ENCODE measurements around the gene LDLRAP1. TPM values are rescaled to one million over a fixed set of nuclear protein-coding genes. Genes with fewer than 3 reads are reported as not detected.

The LDLRAP1 gene
- total RNA-seq, 1 experiment from 2014 or later: 14.5 TPM

GRCh38 chr1:25550155-25550506 lies 6.7 kb downstream of the LDLRAP1 start:
- no peaks in the 10 kb centered on the region for H3K9me3 ChIP-seq
- Mint-ChIP-seq H3K9me3 (ENCODE audit: unreplicated experiment) (no peaks in the 10 kb centered on the region), H3K4me1 (ENCODE audit: low read depth, unreplicated experiment) (peaks cover 16% of the 10 kb centered on the region), H3K27me3 (ENCODE audit: insufficient read depth, unreplicated experiment) (no peaks in the 10 kb centered on the region), H3K27ac (ENCODE audit: unreplicated experiment) (peak overlapping the region; percentile 43), H3K4me3 (ENCODE audit: unreplicated experiment) (no peak overlapping the region), H3K36me3 (ENCODE audit: insufficient read depth, unreplicated experiment) (no peaks in the 10 kb centered on the region)
- no peak for DNase-seq
- no peaks in the 10 kb centered on the region; the same call in 1 of the 2 replicates for H3K36me3 ChIP-seq (ENCODE audit: control insufficient read depth, insufficient read depth, low read length)
- no TSS peak for BruUV-seq (replicated peaks)
- no peak for TF ChIP-seq CTCF (IDR thresholded peaks at IDR 0.05; ENCODE audit: insufficient read depth in 1 of 2, low read depth in 1 of 2, low read length in 1 of 2, severe bottlenecking in 1 of 2, unreplicated experiment in 1 of 2)
- H3K4me1 ChIP-seq: 0 out of 2 replicates have a peak, but pooled peaks cover 6% of the 10 kb centered on the region
- intact Hi-C loops (cut with micrococcal nuclease; ENCODE audit: unreplicated experiment): no loop called here
- no peak overlapping the region for H3K4me3 ChIP-seq (ENCODE audit: low read depth, low read length)
- no peaks in the 10 kb centered on the region for H3K27me3 ChIP-seq (replicated peaks; ENCODE audit: control insufficient read depth, insufficient read depth, low read length)
- ChIA-PET CTCF (no interaction called here), POLR2A (no interaction called here)

GRCh38 chr1:25550683-25551310 lies 7.4 kb downstream of the LDLRAP1 start:
- H3K27ac Mint-ChIP-seq (ENCODE audit: unreplicated experiment): peak overlapping the region; percentile 43
- POLR2A ChIA-PET: no interaction called here

GRCh38 chr1:25553749-25554429 lies 10.5 kb downstream of the LDLRAP1 start:
- peaks cover 16% of the 10 kb centered on the region for H3K4me1 Mint-ChIP-seq (ENCODE audit: low read depth, unreplicated experiment)
- ChIA-PET CTCF (interaction anchor here (0.6 to 1.0 kb wide), 2 partner anchors 14 to 40 kb away, joined by 3 to 4 read pairs; no protein-coding TSS in a partner anchor), POLR2A (no interaction called here)
- 0 out of 2 replicates have a peak, but pooled peaks cover 6% of the 10 kb centered on the region for H3K4me1 ChIP-seq
- H3K27me3 Mint-ChIP-seq (ENCODE audit: insufficient read depth, unreplicated experiment): no peaks in the 10 kb centered on the region
- H3K36me3 Mint-ChIP-seq (ENCODE audit: insufficient read depth, unreplicated experiment): no peaks in the 10 kb centered on the region
- H3K9me3 Mint-ChIP-seq (ENCODE audit: unreplicated experiment): no peaks in the 10 kb centered on the region
- no peak for TF ChIP-seq CTCF (IDR thresholded peaks at IDR 0.05; ENCODE audit: insufficient read depth in 1 of 2, low read depth in 1 of 2, low read length in 1 of 2, severe bottlenecking in 1 of 2, unreplicated experiment in 1 of 2)
- no peaks in the 10 kb centered on the region for H3K36me3 ChIP-seq (ENCODE audit: control insufficient read depth, insufficient read depth, low read length)
- no peak overlapping the region for H3K27ac Mint-ChIP-seq (ENCODE audit: unreplicated experiment)
- no peak overlapping the region for H3K4me3 Mint-ChIP-seq (ENCODE audit: unreplicated experiment)
- intact Hi-C loops (cut with micrococcal nuclease; ENCODE audit: unreplicated experiment): no loop called here
- BruUV-seq (replicated peaks): no TSS peak
- no peaks in the 10 kb centered on the region for H3K9me3 ChIP-seq
- no peak for DNase-seq
- no peaks in the 10 kb centered on the region for H3K27me3 ChIP-seq (replicated peaks; ENCODE audit: control insufficient read depth, insufficient read depth, low read length)
- H3K4me3 ChIP-seq (ENCODE audit: low read depth, low read length): no peak overlapping the region

More at GRCh38 chr1:25550683-25551310, 7.4 kb downstream of the LDLRAP1 start:
- Histone ChIP-seq H3K9me3 (no peaks in the 10 kb centered on the region), H3K4me3 (ENCODE audit: low read depth, low read length) (no peak overlapping the region), H3K36me3 (ENCODE audit: control insufficient read depth, insufficient read depth, low read length) (no peaks in the 10 kb centered on the region), H3K4me1 (0 out of 2 replicates have a peak, but pooled peaks cover 6% of the 10 kb centered on the region), H3K27me3 (replicated peaks; ENCODE audit: control insufficient read depth, insufficient read depth, low read length) (no peaks in the 10 kb centered on the region)
- no peak for DNase-seq
- CTCF ChIA-PET: no interaction called here
- no peaks in the 10 kb centered on the region for H3K9me3 Mint-ChIP-seq (ENCODE audit: unreplicated experiment)
- no peak for TF ChIP-seq CTCF (IDR thresholded peaks at IDR 0.05; ENCODE audit: insufficient read depth in 1 of 2, low read depth in 1 of 2, low read length in 1 of 2, severe bottlenecking in 1 of 2, unreplicated experiment in 1 of 2)
- intact Hi-C loops (cut with micrococcal nuclease; ENCODE audit: unreplicated experiment): no loop called here
- peaks cover 16% of the 10 kb centered on the region for H3K4me1 Mint-ChIP-seq (ENCODE audit: low read depth, unreplicated experiment)
- BruUV-seq (replicated peaks): no TSS peak
- no peaks in the 10 kb centered on the region for H3K36me3 Mint-ChIP-seq (ENCODE audit: insufficient read depth, unreplicated experiment)
- H3K27me3 Mint-ChIP-seq (ENCODE audit: insufficient read depth, unreplicated experiment): no peaks in the 10 kb centered on the region
- H3K4me3 Mint-ChIP-seq (ENCODE audit: unreplicated experiment): no peak overlapping the region

All from Caco-2 (cell line).